CD4-positive, alpha-beta T cell (primary cell): ENCODE data around the gene ARHGAP26. TPM values are rescaled to one million over a fixed set of nuclear protein-coding genes. Genes with fewer than 3 reads are reported as not detected.

ENCODE experiments used
- ATAC-seq: fragments of 200-7000 bp; cut with Tn5 transposase; one replicate; pipeline ENCODE4 v1.10.0; 2022; ENCODE audit warnings: mild to moderate bottlenecking; ENCODE audit not compliant: poor library complexity
- CTCF ChIA-PET: fragments of 350-600 bp; sonication (Branson Sonifier 250); formaldehyde crosslinking; loops from one replicate; lab custom pipeline; 2021; ENCODE audit warnings: antibody characterized with exemption, inconsistent platforms; lab: Charles Lee
- POLR2A ChIA-PET: fragments of 350-600 bp; sonication (Branson Sonifier 250); formaldehyde crosslinking; loops from one replicate; lab custom pipeline; 2021; ENCODE audit warnings: antibody characterized with exemption, inconsistent platforms; lab: Charles Lee
- DNase-seq, 14 experiments: peaks; one replicate each; pipeline ENCODE4 v3.0.0-alpha.2; 2013 to 2020; ENCODE audit warnings: mixed read lengths in 2 of 14
- H3K27ac ChIP-seq, 2 donors: one replicate each; pipeline versions ENCODE4 v1.5.1 to v1.7.0; 2013; ENCODE audit warnings: low read length in 2 of 2, low read depth in 1 of 2, mild to moderate bottlenecking in 1 of 2
- H3K27me3 ChIP-seq, 2 experiments: 1 replicate in 1 of 2; 2 replicates in 1 of 2; pipeline versions ENCODE4 v1.6.1 to v1.7.0; 2013; ENCODE audit warnings: low read length in 2 of 2, control low read depth in 1 of 2, mild to moderate bottlenecking in 1 of 2, moderate library complexity in 1 of 2; ENCODE audit not compliant: insufficient read depth in 2 of 2, control insufficient read depth in 1 of 2
- H3K36me3 ChIP-seq: one replicate; pipeline ENCODE4 v1.6.1; 2013; ENCODE audit warnings: low read length, control low read depth; ENCODE audit not compliant: insufficient read depth
- H3K4me1 ChIP-seq: one replicate; pipeline ENCODE4 v1.6.1; 2013; ENCODE audit warnings: low read length, control low read depth; ENCODE audit not compliant: insufficient read depth
- H3K4me3 ChIP-seq: one replicate; pipeline ENCODE4 v1.5.1; 2013; ENCODE audit warnings: mild to moderate bottlenecking, low read length, moderate library complexity
- H3K9me3 ChIP-seq, 2 experiments: 1 replicate in 1 of 2; 2 replicates in 1 of 2; pipeline versions ENCODE4 v1.6.1 to v1.7.0; 2013; ENCODE audit warnings: low read length in 2 of 2, mild to moderate bottlenecking in 2 of 2, control low read depth in 1 of 2, moderate library complexity in 1 of 2; ENCODE audit not compliant: control insufficient read depth in 1 of 2, insufficient read depth in 1 of 2
- H3K27ac Mint-ChIP-seq: one replicate; pipeline ENCODE4 v1.8.0; 2020; ENCODE audit warnings: mixed read lengths
- H3K27me3 Mint-ChIP-seq: one replicate; pipeline ENCODE4 v1.8.0; 2021; ENCODE audit warnings: mixed read lengths
- H3K36me3 Mint-ChIP-seq: one replicate; pipeline ENCODE4 v1.8.0; 2021; ENCODE audit warnings: low read depth, mixed read lengths
- H3K4me1 Mint-ChIP-seq: one replicate; pipeline ENCODE4 v1.8.0; 2021; ENCODE audit warnings: low read depth, mixed read lengths
- H3K4me3 Mint-ChIP-seq: one replicate; pipeline ENCODE4 v1.8.0; 2020; ENCODE audit warnings: mild to moderate bottlenecking, mixed read lengths
- H3K9me3 Mint-ChIP-seq: one replicate; pipeline ENCODE4 v1.8.0; 2020; ENCODE audit warnings: mixed read lengths
- intact Hi-C, 2 experiments: fragments of 100-400 bp; cut with DNase I in 1 of 2; cut with micrococcal nuclease in 1 of 2; formaldehyde crosslinking; loops; one replicate each; pipeline versions ENCODE4 v1.15.1 to v1.9.0; 2023 to 2025; cut with DNase I, micrococcal nuclease
- total RNA-seq, 174 experiments: library from RNA in 2 of 174; stranded (reverse) in 2 of 174; gene quantifications; one replicate each; pipeline ENCODE4 v1.2.3 and lab custom pipeline; 2021 to 2026
- TF ChIP-seq, protein P1 (sequence below): fragments of 200-600 bp; IDR thresholded peaks from one replicate; pipeline ENCODE4 v1.8.0; 2022; ENCODE audit warnings: antibody characterized with exemption, mild to moderate bottlenecking

ARHGAP26 gene
- total RNA-seq, 2 experiments from 2014 or later, result 24.9 to 27.3 TPM

- Mint-ChIP-seq H3K9me3 (no peaks in the 10 kb centered on the region), H3K4me3 (no peak overlapping the region), H3K27me3 (no peaks in the 10 kb centered on the region), H3K27ac (no peak overlapping the region), H3K4me1 (no peaks in the 10 kb centered on the region), H3K36me3 (peaks cover 45% of the 10 kb centered on the region)
- no peaks in the 10 kb centered on the region for H3K4me1 ChIP-seq
- no peak overlapping the region for H3K4me3 ChIP-seq
- no peak overlapping the region for H3K27ac ChIP-seq
- ATAC-seq, result no peak
- intact Hi-C loops, result no loop called here
- no peaks in the 10 kb centered on the region for H3K27me3 ChIP-seq
- peaks cover 5% of the 10 kb centered on the region for H3K36me3 ChIP-seq
- ChIA-PET CTCF (no interaction called here), POLR2A (no interaction called here)
- TF ChIP-seq, protein P1, sequence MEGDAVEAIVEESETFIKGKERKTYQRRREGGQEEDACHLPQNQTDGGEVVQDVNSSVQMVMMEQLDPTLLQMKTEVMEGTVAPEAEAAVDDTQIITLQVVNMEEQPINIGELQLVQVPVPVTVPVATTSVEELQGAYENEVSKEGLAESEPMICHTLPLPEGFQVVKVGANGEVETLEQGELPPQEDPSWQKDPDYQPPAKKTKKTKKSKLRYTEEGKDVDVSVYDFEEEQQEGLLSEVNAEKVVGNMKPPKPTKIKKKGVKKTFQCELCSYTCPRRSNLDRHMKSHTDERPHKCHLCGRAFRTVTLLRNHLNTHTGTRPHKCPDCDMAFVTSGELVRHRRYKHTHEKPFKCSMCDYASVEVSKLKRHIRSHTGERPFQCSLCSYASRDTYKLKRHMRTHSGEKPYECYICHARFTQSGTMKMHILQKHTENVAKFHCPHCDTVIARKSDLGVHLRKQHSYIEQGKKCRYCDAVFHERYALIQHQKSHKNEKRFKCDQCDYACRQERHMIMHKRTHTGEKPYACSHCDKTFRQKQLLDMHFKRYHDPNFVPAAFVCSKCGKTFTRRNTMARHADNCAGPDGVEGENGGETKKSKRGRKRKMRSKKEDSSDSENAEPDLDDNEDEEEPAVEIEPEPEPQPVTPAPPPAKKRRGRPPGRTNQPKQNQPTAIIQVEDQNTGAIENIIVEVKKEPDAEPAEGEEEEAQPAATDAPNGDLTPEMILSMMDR, result no peak
- DNase-seq, result no peak
- no peaks in the 10 kb centered on the region for H3K9me3 ChIP-seq
These were observed 377.7 kb downstream of the ARHGAP26 start for GRCh38 chr5:143147902-143148301.

DNA sequence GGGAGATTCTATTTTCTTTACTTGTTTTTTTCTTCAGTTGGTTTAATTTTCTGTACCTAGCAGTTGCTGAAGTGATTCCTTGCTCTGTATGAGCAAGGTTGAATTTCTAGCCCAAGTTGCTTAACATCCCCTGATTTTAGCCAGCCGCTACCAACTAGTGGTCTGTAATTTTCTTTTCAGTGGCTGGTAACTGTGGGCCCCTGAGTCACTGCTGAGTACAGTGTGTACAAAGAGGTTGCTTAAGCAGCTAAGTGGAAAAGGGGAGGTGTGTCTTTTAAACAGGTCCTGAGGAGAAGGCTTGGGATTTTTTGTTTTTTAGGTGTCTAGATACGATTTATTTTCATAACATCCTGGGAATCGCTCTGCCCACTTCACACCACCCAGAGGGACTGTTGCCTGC is 378.6 kb downstream of the ARHGAP26 start:
- intact Hi-C loops, result no loop called here
- H3K36me3 Mint-ChIP-seq, result peaks cover 52% of the 10 kb centered on the region
- DNase-seq, result no peak

GRCh38 chr5:143149759-143150158 is 379.6 kb downstream of the ARHGAP26 start:
- no peak overlapping the region for H3K27ac Mint-ChIP-seq
- no peak overlapping the region for H3K4me3 ChIP-seq
- CTCF ChIA-PET, result no interaction called here
- no peaks in the 10 kb centered on the region for H3K27me3 Mint-ChIP-seq
- no peak overlapping the region for H3K27ac ChIP-seq
- intact Hi-C loops, result no loop called here
- DNase-seq (no peak), ATAC-seq (no peak)
- peaks cover 5% of the 10 kb centered on the region for H3K36me3 ChIP-seq
- no peaks in the 10 kb centered on the region for H3K27me3 ChIP-seq
- no peaks in the 10 kb centered on the region for H3K4me1 ChIP-seq
- TF ChIP-seq, protein P1, result no peak
- H3K4me3 Mint-ChIP-seq, result no peak overlapping the region
- no peaks in the 10 kb centered on the region for H3K9me3 Mint-ChIP-seq
- H3K9me3 ChIP-seq, result no peaks in the 10 kb centered on the region
- POLR2A ChIA-PET, result no interaction called here
- H3K4me1 Mint-ChIP-seq, result no peaks in the 10 kb centered on the region
- peaks cover 53% of the 10 kb centered on the region for H3K36me3 Mint-ChIP-seq

More for the DNA sequence above, 378.6 kb downstream of the ARHGAP26 start:
- no peak for ATAC-seq
- ChIA-PET POLR2A (no interaction called here), CTCF (no interaction called here)
- Histone ChIP-seq H3K9me3 (no peaks in the 10 kb centered on the region), H3K36me3 (peaks cover 5% of the 10 kb centered on the region), H3K27me3 (no peaks in the 10 kb centered on the region), H3K27ac (no peak overlapping the region), H3K4me1 (no peaks in the 10 kb centered on the region), H3K4me3 (no peak overlapping the region)
- Mint-ChIP-seq H3K4me3 (no peak overlapping the region), H3K27me3 (no peaks in the 10 kb centered on the region), H3K27ac (no peak overlapping the region), H3K9me3 (no peaks in the 10 kb centered on the region), H3K4me1 (no peaks in the 10 kb centered on the region)
- TF ChIP-seq, protein P1, result no peak
